ENCODE data around the gene ADCY10. TPM values are rescaled to one million over a fixed set of nuclear protein-coding genes. Genes with fewer than 3 reads are reported as not detected.
"Not testable (repeated sequence)": the region's sequence is repeated elsewhere in the genome, so short reads cannot be mapped to it uniquely, and the experiment has no call there.

The ADCY10 gene
- total RNA-seq, 1 donor from 2014 or later = 0.39 TPM

DNA sequence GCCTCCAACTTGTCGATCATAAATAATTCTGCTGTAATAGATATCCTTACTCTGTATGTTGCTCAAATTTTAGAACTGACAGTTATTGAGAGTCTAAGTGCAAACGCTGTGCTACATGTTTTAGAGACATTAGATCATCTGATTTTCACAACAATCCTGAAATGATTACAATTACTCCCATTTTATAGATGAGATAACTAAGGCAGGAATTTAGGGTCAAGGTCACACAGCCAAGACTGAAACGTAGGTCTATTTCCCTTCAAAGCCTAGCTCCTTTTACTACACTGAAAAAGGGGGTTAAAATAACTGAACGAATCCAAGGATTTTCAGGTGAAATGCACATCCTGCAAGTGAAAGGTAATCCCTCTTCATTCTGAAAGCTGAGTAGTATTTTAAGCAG lies 19.9 kb upstream of the ADCY10 start:
- Mint-ChIP-seq H3K36me3 (no peaks in the 10 kb centered on the region), H3K4me3 (peak overlapping the region; percentile 42), H3K4me1 (ENCODE audit: unreplicated experiment) (peaks cover 19% of the 10 kb centered on the region), H3K27me3 (peaks cover 3% of the 10 kb centered on the region), H3K9me3 (no peaks in the 10 kb centered on the region), H3K27ac (no peak overlapping the region)
- DNase-seq (ENCODE audit: extremely low spot score, unreplicated experiment) = no peak
- TF ChIP-seq, protein P1, sequence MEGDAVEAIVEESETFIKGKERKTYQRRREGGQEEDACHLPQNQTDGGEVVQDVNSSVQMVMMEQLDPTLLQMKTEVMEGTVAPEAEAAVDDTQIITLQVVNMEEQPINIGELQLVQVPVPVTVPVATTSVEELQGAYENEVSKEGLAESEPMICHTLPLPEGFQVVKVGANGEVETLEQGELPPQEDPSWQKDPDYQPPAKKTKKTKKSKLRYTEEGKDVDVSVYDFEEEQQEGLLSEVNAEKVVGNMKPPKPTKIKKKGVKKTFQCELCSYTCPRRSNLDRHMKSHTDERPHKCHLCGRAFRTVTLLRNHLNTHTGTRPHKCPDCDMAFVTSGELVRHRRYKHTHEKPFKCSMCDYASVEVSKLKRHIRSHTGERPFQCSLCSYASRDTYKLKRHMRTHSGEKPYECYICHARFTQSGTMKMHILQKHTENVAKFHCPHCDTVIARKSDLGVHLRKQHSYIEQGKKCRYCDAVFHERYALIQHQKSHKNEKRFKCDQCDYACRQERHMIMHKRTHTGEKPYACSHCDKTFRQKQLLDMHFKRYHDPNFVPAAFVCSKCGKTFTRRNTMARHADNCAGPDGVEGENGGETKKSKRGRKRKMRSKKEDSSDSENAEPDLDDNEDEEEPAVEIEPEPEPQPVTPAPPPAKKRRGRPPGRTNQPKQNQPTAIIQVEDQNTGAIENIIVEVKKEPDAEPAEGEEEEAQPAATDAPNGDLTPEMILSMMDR (conservative IDR thresholded peaks at IDR 0.05) = no peak

GRCh38 chr1:167929725-167930124 lies 15.8 kb upstream of the ADCY10 start:
- no peak overlapping the region for H3K27ac Mint-ChIP-seq

GRCh38 chr1:167928919-167929318 lies 15.0 kb upstream of the ADCY10 start:
- not testable (repeated sequence) for H3K9me3 Mint-ChIP-seq

More at GRCh38 chr1:167929725-167930124, 15.8 kb upstream of the ADCY10 start:
- TF ChIP-seq, protein P1 (conservative IDR thresholded peaks at IDR 0.05) = no peak
- no peaks in the 10 kb centered on the region for H3K36me3 Mint-ChIP-seq
- H3K4me3 Mint-ChIP-seq = peak overlapping the region; percentile 25
- DNase-seq (ENCODE audit: extremely low spot score, unreplicated experiment) = no peak
- no peaks in the 10 kb centered on the region for H3K27me3 Mint-ChIP-seq
- no peaks in the 10 kb centered on the region for H3K9me3 Mint-ChIP-seq
- H3K4me1 Mint-ChIP-seq (ENCODE audit: unreplicated experiment) = peaks cover 24% of the 10 kb centered on the region

DNA sequence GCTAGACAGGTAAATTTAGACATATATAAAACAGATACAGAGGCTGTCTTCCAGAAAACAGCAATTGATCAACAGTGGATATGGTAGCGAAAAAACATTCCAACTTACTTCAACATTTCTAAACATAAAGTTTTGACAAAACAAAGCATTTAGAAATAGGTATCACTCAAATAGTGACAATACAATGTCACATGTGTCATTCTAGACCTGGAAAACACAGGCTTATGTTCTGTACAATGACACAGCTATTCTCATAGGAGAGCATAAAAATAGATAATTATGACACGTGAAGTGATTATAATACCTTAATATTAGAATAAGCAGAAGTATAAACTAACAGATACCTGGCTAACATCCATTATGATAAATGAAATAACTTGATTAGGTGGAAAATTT lies 14.5 kb upstream of the ADCY10 start:
- Mint-ChIP-seq H3K27me3 (no peaks in the 10 kb centered on the region), H3K9me3 (no peaks in the 10 kb centered on the region), H3K27ac (no peak overlapping the region), H3K4me1 (ENCODE audit: unreplicated experiment) (peaks cover 18% of the 10 kb centered on the region), H3K36me3 (no peaks in the 10 kb centered on the region), H3K4me3 (no peak overlapping the region)
- TF ChIP-seq, protein P1 (conservative IDR thresholded peaks at IDR 0.05) = no peak
- DNase-seq (ENCODE audit: extremely low spot score, unreplicated experiment) = no peak

More at GRCh38 chr1:167928919-167929318, 15.0 kb upstream of the ADCY10 start:
- H3K27me3 Mint-ChIP-seq; H3K27ac Mint-ChIP-seq; H3K36me3 Mint-ChIP-seq; DNase-seq (ENCODE audit: extremely low spot score, unreplicated experiment); H3K4me3 Mint-ChIP-seq: not testable (repeated sequence)
- peaks cover 18% of the 10 kb centered on the region for H3K4me1 Mint-ChIP-seq (ENCODE audit: unreplicated experiment)

DNA sequence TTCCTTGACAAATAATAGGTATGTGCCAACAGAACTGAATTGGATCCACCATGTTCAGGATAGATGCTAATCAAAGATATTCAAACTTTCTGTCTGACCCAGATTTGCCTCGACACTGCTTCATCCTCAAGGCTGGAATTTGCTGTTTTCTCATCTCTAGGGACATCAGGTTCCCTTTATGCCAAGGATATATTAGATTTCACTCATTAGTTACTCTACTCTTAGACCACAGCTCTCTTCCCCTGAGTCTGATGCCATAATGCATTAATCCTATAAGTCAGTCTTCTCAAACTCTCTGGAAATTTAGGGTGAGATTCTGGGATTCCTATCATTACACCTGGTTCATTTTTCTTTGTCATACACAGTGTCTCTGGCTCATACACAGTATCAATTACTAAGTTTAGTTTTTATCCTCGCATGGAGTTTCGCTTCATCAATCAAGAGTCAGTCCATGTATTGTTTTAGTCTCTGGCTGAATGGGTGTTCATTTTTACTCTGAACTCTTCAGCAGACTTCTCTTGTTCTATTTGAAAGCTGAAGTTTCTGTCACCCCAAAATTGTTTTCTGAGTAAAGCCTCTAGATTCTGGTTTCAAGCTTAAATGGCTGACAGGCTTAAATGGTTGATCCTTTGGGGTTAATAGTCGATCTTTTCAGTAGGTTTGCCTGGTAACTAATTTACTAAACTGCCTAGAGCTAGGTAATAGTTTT lies 13.3 kb upstream of the ADCY10 start:
- H3K4me3 Mint-ChIP-seq = peak overlapping the region; percentile 23
- no peak for DNase-seq (ENCODE audit: extremely low spot score, unreplicated experiment)
- no peaks in the 10 kb centered on the region for H3K9me3 Mint-ChIP-seq
- no peaks in the 10 kb centered on the region for H3K27me3 Mint-ChIP-seq
- H3K4me1 Mint-ChIP-seq (ENCODE audit: unreplicated experiment) = peaks cover 18% of the 10 kb centered on the region
- TF ChIP-seq, protein P1 (conservative IDR thresholded peaks at IDR 0.05) = no peak
- peaks cover 8% of the 10 kb centered on the region for H3K36me3 Mint-ChIP-seq
- peak overlapping the region; percentile 29 for H3K27ac Mint-ChIP-seq

DNA sequence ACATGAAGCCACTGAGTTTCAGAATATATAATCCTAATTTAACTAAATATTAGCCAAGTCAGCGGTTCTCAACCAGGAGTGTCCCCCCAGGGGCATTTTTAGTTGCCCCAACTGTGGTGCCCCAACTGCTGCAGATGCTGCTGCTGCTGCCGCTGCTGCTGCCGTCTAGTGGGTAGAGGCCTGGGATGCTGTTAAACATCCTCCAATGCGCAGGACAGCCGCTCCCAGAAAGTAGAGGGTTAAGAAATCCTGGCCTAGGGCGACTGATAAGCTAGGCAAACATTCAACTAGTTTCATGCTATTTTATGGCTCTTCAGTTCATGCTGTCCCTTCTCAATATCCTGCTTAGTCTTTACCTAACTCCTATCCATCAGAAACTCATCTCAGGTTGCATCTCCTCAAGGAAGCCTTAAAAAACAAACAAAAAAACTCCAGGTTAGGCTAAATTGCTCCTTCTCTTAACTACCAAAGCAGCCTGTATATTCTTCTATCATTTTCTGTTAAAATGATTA lies 12.6 kb upstream of the ADCY10 start:
- TF ChIP-seq, protein P1 (conservative IDR thresholded peaks at IDR 0.05) = no peak
- Mint-ChIP-seq H3K36me3 (peaks cover 8% of the 10 kb centered on the region), H3K27ac (peak overlapping the region; percentile 29), H3K4me3 (peak overlapping the region; percentile 23), H3K9me3 (no peaks in the 10 kb centered on the region), H3K27me3 (no peaks in the 10 kb centered on the region), H3K4me1 (ENCODE audit: unreplicated experiment) (peaks cover 18% of the 10 kb centered on the region)
- no peak for DNase-seq (ENCODE audit: extremely low spot score, unreplicated experiment)

Data from type B pancreatic cell (in vitro differentiated cells).